DOHH2 (cell line): ENCODE results near the gene SKAP1.

Experiments
- CTCF ChIP-seq: fragments of 200-600 bp; sonication (generic); IDR thresholded peaks from one replicate; pipeline ENCODE4 v1.5.1; 2014; ENCODE audit warnings: antibody characterized with exemption, mild to moderate bottlenecking, low read depth, low read length; ENCODE audit not compliant: poor library complexity, severe bottlenecking
- EZH2phosphoT487 ChIP-seq: fragments of 200-600 bp; sonication (generic); IDR thresholded peaks from 2 replicates; pipeline ENCODE4 v1.6.1; 2017; ENCODE audit warnings: borderline replicate concordance, mild to moderate bottlenecking, antibody characterized with exemption, low read length, moderate library complexity, mixed read lengths

GRCh38 chr17:48384164-48384563 lies 45.9 kb downstream of the SKAP1 start:
- no peak for TF ChIP-seq CTCF
- TF ChIP-seq EZH2phosphoT487, result no peak
